GM10266 (cell line): Measurements from ENCODE around the gene TNS1.

ENCODE experiments used
- DNase-seq: peaks from one replicate; pipeline ENCODE4 v3.0.0; 2012; ENCODE audit errors: extremely low spot score
- TF ChIP-seq, protein P1 (sequence below): IDR thresholded peaks from 2 replicates; pipeline ENCODE4 v1.5.1; 2012; ENCODE audit warnings: mild to moderate bottlenecking, low read depth; ENCODE audit not compliant: control insufficient read depth, insufficient read depth; ENCODE audit errors: missing control alignments

Gene TNS1

DNA sequence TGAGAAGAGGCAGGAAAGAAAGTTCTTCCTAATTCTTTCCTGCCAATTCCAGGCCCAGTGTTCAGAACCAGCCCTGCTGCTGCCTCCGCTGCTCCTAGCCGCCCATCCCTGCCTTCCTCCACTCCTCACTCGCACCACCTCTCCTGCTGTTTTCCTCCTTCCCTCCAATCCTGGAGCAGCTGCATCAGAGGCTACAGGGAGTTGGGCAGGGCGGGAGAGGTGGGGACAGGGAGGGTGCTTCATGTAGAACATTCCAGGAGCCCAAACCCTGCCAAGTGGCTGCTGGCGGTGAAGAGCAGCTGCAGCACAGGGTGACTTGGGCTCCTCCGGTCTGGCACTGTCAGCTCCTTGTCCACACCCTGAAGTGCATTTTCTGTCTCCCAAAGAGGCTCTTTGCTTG, 176.3 kb downstream of the TNS1 start:
- DNase-seq = no peak
- TF ChIP-seq, protein P1, sequence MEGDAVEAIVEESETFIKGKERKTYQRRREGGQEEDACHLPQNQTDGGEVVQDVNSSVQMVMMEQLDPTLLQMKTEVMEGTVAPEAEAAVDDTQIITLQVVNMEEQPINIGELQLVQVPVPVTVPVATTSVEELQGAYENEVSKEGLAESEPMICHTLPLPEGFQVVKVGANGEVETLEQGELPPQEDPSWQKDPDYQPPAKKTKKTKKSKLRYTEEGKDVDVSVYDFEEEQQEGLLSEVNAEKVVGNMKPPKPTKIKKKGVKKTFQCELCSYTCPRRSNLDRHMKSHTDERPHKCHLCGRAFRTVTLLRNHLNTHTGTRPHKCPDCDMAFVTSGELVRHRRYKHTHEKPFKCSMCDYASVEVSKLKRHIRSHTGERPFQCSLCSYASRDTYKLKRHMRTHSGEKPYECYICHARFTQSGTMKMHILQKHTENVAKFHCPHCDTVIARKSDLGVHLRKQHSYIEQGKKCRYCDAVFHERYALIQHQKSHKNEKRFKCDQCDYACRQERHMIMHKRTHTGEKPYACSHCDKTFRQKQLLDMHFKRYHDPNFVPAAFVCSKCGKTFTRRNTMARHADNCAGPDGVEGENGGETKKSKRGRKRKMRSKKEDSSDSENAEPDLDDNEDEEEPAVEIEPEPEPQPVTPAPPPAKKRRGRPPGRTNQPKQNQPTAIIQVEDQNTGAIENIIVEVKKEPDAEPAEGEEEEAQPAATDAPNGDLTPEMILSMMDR = no peak

DNA sequence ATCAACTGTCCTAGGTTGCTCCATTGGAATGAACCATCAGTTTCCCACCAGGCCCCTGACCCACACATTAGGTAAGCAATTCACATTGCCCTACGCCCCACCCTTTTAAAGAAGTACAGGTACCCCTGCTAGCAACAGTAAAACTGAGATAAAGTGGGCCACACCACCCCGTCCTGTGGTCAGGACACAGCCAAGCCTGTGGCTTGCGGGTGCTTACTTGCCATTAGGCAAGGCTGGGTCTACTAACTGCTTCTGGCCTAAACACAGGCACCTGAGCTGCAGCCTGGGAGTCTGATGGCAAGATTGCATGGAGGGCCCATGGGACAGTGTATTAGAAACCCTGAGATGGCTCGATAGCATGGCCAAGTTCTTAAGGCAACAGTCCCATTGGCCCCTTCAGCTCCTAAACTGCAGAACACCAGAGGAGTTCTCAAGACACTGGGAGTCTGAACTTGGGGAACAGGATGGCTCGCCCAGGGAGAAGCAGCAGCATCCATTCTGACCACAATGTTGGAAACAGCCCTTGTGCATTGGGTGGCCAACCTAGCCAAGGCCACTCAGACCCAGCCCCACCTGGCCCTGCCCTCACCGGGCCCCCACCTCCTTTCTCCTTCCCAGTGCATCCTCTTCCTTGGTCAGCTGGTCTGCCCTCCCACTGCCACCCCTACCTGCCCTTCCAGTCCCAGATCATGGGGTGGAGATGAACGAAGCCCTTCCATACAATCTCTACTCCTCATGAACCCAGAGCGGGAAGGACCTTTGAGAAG, 177.1 kb downstream of the TNS1 start:
- TF ChIP-seq, protein P1 = no peak
- no peak for DNase-seq

DNA sequence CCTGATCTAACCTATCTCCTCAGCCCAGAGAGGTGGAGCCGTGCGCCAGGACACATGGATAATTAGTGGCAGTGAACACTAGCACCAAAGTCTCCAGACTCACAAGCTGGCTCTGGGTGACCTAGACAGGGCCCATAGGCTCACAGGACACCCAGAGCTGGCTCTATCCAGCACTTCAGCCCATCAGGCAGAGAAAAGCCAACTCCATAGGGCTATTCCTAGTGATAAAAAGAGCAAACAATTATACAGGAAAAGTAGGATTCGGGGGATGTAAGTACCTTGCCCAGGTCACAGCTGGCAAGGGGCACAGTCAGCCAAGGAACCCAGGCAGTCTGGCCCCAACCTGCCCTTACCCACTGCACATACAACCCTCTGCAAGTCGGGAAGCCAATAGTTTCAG, 178.6 kb downstream of the TNS1 start:
- TF ChIP-seq, protein P1 = no peak
- no peak for DNase-seq

DNA sequence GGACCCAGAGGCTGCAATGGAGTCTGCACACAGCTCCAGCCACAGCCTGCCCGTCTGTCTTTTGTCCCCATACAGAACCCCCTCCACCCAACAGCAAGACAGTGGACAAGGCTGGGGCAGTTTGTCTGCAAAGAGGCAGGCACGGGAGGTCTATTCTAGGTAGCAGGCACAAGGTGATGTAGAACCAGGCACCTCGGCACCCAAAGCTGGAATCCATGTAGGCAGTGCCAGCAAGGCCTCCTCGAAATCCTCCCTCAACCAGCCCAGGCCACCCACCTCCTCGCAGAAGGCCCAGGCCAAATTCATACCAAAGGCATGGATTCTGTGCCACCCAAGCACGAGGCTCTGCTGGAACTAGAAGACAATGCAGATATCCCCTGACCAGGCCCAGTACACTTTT, 179.2 kb downstream of the TNS1 start:
- no peak for DNase-seq
- TF ChIP-seq, protein P1 = no peak

DNA sequence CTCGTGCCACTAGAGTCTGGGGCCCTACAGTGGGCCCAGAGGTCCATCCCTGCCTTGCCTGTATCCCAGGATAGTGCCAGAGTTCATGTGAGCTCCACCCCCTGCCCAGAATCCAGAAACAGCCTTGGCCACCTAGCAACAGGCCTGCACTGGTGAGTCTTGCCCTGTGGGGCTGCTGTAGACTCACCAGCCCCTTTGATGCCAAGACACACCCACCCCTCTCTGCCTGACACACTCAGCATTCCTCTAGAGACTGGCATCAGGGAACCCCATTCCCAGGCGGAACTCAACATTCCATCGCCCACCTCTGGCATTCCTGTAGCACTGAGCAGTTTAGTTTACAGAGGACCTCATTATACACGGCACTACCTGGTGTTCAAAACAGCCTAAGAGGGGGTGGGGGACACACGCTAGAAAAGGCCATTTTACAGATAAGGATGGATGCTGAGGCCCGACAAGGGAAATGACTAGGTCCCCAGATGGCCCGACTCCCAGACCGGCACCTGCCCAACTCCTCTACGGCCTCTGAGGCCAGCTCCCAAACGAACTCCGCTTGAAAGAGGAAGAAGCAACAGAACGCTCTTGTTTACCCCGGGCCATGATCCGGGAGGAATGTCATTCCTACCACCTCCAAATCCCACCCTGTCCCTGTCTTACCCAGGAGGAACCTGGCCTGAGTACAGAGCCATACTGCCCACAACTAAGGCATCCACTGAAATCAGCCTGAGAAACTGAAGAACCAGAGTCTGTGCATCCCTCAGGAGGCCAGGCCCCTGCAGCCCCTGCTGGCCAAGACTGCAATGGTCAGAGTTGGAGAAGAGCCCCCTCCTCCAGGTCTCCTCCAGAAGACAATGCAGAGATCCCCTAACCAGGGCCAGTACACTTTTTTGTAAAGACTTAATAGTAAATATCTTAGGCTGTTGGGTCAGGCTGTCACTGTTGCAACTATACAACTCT, 180.2 kb downstream of the TNS1 start:
- TF ChIP-seq, protein P1 = no peak
- DNase-seq = no peak

DNA sequence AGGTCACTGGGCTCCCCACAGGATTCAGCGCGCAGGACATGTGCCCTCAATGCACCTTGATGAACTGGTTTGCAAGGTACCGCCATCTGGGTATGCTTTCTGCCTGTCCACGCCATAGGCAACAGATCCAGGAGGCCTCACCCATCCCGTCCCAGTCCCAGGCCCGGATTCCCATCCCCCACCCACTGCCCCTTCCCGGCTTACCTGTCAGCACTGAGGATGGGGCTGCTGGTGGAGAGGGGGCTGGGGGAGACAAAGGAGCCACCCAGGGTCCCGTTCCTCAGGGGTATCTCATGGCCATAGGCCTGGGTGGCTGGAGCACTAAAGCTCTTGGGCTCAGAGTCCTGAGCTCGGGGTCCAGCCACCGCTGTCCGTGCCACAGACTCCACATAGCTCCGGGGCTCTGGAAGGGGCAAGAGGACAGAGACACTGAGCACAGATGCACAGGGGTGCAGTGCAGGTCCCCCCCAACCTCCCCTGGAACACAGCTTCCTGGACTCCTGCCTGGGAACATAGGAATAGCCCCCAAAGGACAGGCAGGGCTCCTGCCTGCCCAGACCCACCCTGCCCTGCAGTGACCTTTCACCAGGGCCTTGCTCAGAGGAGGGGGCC, 181.2 kb downstream of the TNS1 start:
- TF ChIP-seq, protein P1 = no peak

More for the DNA sequence above, 181.2 kb downstream of the TNS1 start:
- DNase-seq = no peak
